Memory B cell (primary cell): Measurements from ENCODE around the gene UBE2O.
A peak's percentile ranks its signal among the peaks of the same experiment; 100 is the strongest.

ENCODE experiments used
- ATAC-seq: fragments of 150-1000 bp; cut with Tn5 transposase; 2 replicates; pipeline ENCODE4 v1.10.0; 2021; ENCODE audit warnings: low read depth, mild to moderate bottlenecking, moderate library complexity
- DNase-seq, 2 donors: peaks; one replicate each; pipeline ENCODE4 v3.0.0; 2022; ENCODE audit warnings: low spot score in 2 of 2
- H3K27ac Mint-ChIP-seq: one replicate; pipeline ENCODE4 v1.8.0; 2022; ENCODE audit warnings: mild to moderate bottlenecking, moderate library complexity, mixed read lengths
- H3K27me3 Mint-ChIP-seq: one replicate; pipeline ENCODE4 v1.8.0; 2022; ENCODE audit warnings: mixed read lengths
- H3K36me3 Mint-ChIP-seq: one replicate; pipeline ENCODE4 v1.8.0; 2022; ENCODE audit warnings: mild to moderate bottlenecking, mixed read lengths
- H3K4me1 Mint-ChIP-seq: one replicate; pipeline ENCODE4 v1.8.0; 2022; ENCODE audit warnings: mixed read lengths
- H3K4me3 Mint-ChIP-seq: one replicate; pipeline ENCODE4 v1.8.0; 2022; ENCODE audit warnings: mild to moderate bottlenecking, moderate library complexity, mixed read lengths
- H3K9me3 Mint-ChIP-seq: one replicate; pipeline ENCODE4 v1.8.0; 2022; ENCODE audit warnings: mixed read lengths

UBE2O gene

GRCh38 chr17:76467366-76467765 lies 14.4 kb upstream of the UBE2O start, which contains the start of gene AANAT:
Gene AANAT, plus strand, starts transcription at chr17:76467603. Its CDS starts 1,144 bp downstream, at chr17:76468747.
- ATAC-seq (no peak), DNase-seq (no peak)
- Mint-ChIP-seq H3K27ac (peak within 1 kb of the TSS; percentile 55), H3K27me3 (peaks cover 1% of the 10 kb centered on the region), H3K9me3 (no peaks in the 10 kb centered on the region), H3K4me3 (no peak within 1 kb of the TSS), H3K36me3 (peaks cover 8% of the 10 kb centered on the region), H3K4me1 (peaks cover 32% of the 10 kb centered on the region)

GRCh38 chr17:76466775-76467130 lies 13.8 kb upstream of the UBE2O start:
- peaks cover 7% of the 10 kb centered on the region for H3K36me3 Mint-ChIP-seq
- DNase-seq (no peak), ATAC-seq (no peak)
- no peaks in the 10 kb centered on the region for H3K9me3 Mint-ChIP-seq
- H3K4me1 Mint-ChIP-seq = peaks cover 31% of the 10 kb centered on the region
- peaks cover 1% of the 10 kb centered on the region for H3K27me3 Mint-ChIP-seq
- peak overlapping the region; percentile 55 for H3K27ac Mint-ChIP-seq
- H3K4me3 Mint-ChIP-seq = no peak overlapping the region

GRCh38 chr17:76462556-76463290 lies 9.8 kb upstream of the UBE2O start:
- Mint-ChIP-seq H3K27ac (no peak overlapping the region), H3K4me3 (no peak overlapping the region), H3K4me1 (peaks cover 15% of the 10 kb centered on the region), H3K9me3 (no peaks in the 10 kb centered on the region), H3K36me3 (no peaks in the 10 kb centered on the region), H3K27me3 (peaks cover 1% of the 10 kb centered on the region)
- ATAC-seq (no peak), DNase-seq (no peak)

- Mint-ChIP-seq H3K4me3 (no peak overlapping the region), H3K27ac (no peak overlapping the region), H3K4me1 (peaks cover 15% of the 10 kb centered on the region), H3K9me3 (no peaks in the 10 kb centered on the region), H3K36me3 (no peaks in the 10 kb centered on the region), H3K27me3 (peaks cover 1% of the 10 kb centered on the region)
- DNase-seq (no peak), ATAC-seq (no peak)
Measured at GRCh38 chr17:76461765-76462555, 9.0 kb upstream of the UBE2O start.

- no peaks in the 10 kb centered on the region for H3K4me1 Mint-ChIP-seq
- ATAC-seq (no peak), DNase-seq (no peak)
- H3K4me3 Mint-ChIP-seq = no peak overlapping the region
- peaks cover 1% of the 10 kb centered on the region for H3K27me3 Mint-ChIP-seq
- no peaks in the 10 kb centered on the region for H3K9me3 Mint-ChIP-seq
- no peak overlapping the region for H3K27ac Mint-ChIP-seq
- H3K36me3 Mint-ChIP-seq = no peaks in the 10 kb centered on the region
Measured at GRCh38 chr17:76459674-76460073, 6.7 kb upstream of the UBE2O start.

- Mint-ChIP-seq H3K9me3 (no peaks in the 10 kb centered on the region), H3K27ac (no peak overlapping the region), H3K27me3 (peaks cover 1% of the 10 kb centered on the region), H3K36me3 (no peaks in the 10 kb centered on the region), H3K4me3 (no peak overlapping the region), H3K4me1 (no peaks in the 10 kb centered on the region)
- no peak for DNase-seq
- peak; percentile 85 for ATAC-seq
Measured at GRCh38 chr17:76458580-76459490, 5.9 kb upstream of the UBE2O start.

GRCh38 chr17:76453431-76453743 lies 435 bp upstream of the UBE2O start:
- ATAC-seq = no peak
- H3K9me3 Mint-ChIP-seq = no peaks in the 10 kb centered on the region

GRCh38 chr17:76452127-76452659 lies 759 bp downstream of the UBE2O start:
- Mint-ChIP-seq H3K4me1 (peaks cover 26% of the 10 kb centered on the region), H3K36me3 (peaks cover 2% of the 10 kb centered on the region), H3K9me3 (no peaks in the 10 kb centered on the region), H3K4me3 (peak overlapping the region; percentile 87), H3K27ac (no peak overlapping the region), H3K27me3 (no peaks in the 10 kb centered on the region)
- ATAC-seq (peak; percentile 4), DNase-seq (peak in 1 of 2 donors; percentile 42)

More at GRCh38 chr17:76453431-76453743, 435 bp upstream of the UBE2O start:
- H3K4me3 Mint-ChIP-seq = peak overlapping the region; percentile 75
- H3K27me3 Mint-ChIP-seq = no peaks in the 10 kb centered on the region
- peaks cover 20% of the 10 kb centered on the region for H3K4me1 Mint-ChIP-seq
- H3K36me3 Mint-ChIP-seq = no peaks in the 10 kb centered on the region
- DNase-seq = no peak
- H3K27ac Mint-ChIP-seq = peak overlapping the region; percentile 87

- ATAC-seq = no peak
- no peaks in the 10 kb centered on the region for H3K9me3 Mint-ChIP-seq
- peaks cover 26% of the 10 kb centered on the region for H3K4me1 Mint-ChIP-seq
- DNase-seq = no peak
- peak overlapping the region; percentile 87 for H3K4me3 Mint-ChIP-seq
- H3K27ac Mint-ChIP-seq = peak overlapping the region; percentile 38
- H3K27me3 Mint-ChIP-seq = no peaks in the 10 kb centered on the region
- peaks cover 2% of the 10 kb centered on the region for H3K36me3 Mint-ChIP-seq
Measured at GRCh38 chr17:76451506-76451905, 1.4 kb downstream of the UBE2O start.

GRCh38 chr17:76449126-76449525 lies 3.8 kb downstream of the UBE2O start:
- no peak overlapping the region for H3K4me3 Mint-ChIP-seq
- no peak for DNase-seq
- H3K27me3 Mint-ChIP-seq = no peaks in the 10 kb centered on the region
- peaks cover 46% of the 10 kb centered on the region for H3K4me1 Mint-ChIP-seq
- peaks cover 2% of the 10 kb centered on the region for H3K36me3 Mint-ChIP-seq
- ATAC-seq = no peak
- H3K27ac Mint-ChIP-seq = no peak overlapping the region
- no peaks in the 10 kb centered on the region for H3K9me3 Mint-ChIP-seq

- peak overlapping the region; percentile 48 for H3K27ac Mint-ChIP-seq
- H3K27me3 Mint-ChIP-seq = no peaks in the 10 kb centered on the region
- H3K36me3 Mint-ChIP-seq = peaks cover 2% of the 10 kb centered on the region
- peaks cover 50% of the 10 kb centered on the region for H3K4me1 Mint-ChIP-seq
- no peak overlapping the region for H3K4me3 Mint-ChIP-seq
- no peaks in the 10 kb centered on the region for H3K9me3 Mint-ChIP-seq
- ATAC-seq = no peak
- DNase-seq = no peak
Measured at GRCh38 chr17:76447931-76448652, 4.9 kb downstream of the UBE2O start.

GRCh38 chr17:76446449-76447231 lies 6.3 kb downstream of the UBE2O start:
- ATAC-seq = no peak
- no peak overlapping the region for H3K4me3 Mint-ChIP-seq
- no peaks in the 10 kb centered on the region for H3K9me3 Mint-ChIP-seq
- H3K4me1 Mint-ChIP-seq = peaks cover 57% of the 10 kb centered on the region
- H3K36me3 Mint-ChIP-seq = peaks cover 2% of the 10 kb centered on the region
- DNase-seq = no peak
- no peaks in the 10 kb centered on the region for H3K27me3 Mint-ChIP-seq
- no peak overlapping the region for H3K27ac Mint-ChIP-seq
